Measurements from ENCODE around the gene TAAR8.
A peak's percentile ranks its signal among the peaks of the same experiment; 100 is the strongest.

GRCh38 chr6:132511210-132511830 is 41.2 kb upstream of the TAAR8 start:
- TF ChIP-seq CTCF (conservative IDR thresholded peaks at IDR 0.05): 0 out of 2 replicates have a peak, but pooled peaks have one; percentile 13
- no peak for TF ChIP-seq EZH2 (IDR thresholded peaks at IDR 0.05; ENCODE audit: low read depth)
